ENCODE results near the gene IRF2. TPM values are rescaled to one million over a fixed set of nuclear protein-coding genes. Genes with fewer than 3 reads are reported as not detected.

IRF2 gene
- total and polyA plus RNA-seq, 12 donors, result 9.3 to 41.4 (median 28.6) TPM

GRCh38 chr4:184463856-184464255 is 10.5 kb downstream of the IRF2 start:
- H3K27me3 ChIP-seq, result no peaks in the 10 kb centered on the region
- peaks cover 0 to 17% (median 0%) of the 10 kb centered on the region in 9 donors for H3K36me3 ChIP-seq
- H3K4me3 ChIP-seq, result no peak overlapping the region
- TF ChIP-seq CTCF (IDR thresholded peaks at IDR 0.05), result no peak
- no peaks in the 10 kb centered on the region for H3K9me3 ChIP-seq
- no peak overlapping the region for H3K27ac ChIP-seq
- peaks cover 2 to 87% (median 68%) of the 10 kb centered on the region in 9 donors for H3K4me1 ChIP-seq
- ATAC-seq (no peak), DNase-seq (no peak)
- 95 to 97% methylated on average over 5 of the region's 5 CpGs for WGBS, 2 donors
- intact Hi-C loops (cut with DNase I), result no loop called here

- TF ChIP-seq CTCF (IDR thresholded peaks at IDR 0.05), result no peak
- 98 to 100% methylated on average over 2 of the region's 2 CpGs for WGBS, 2 donors
- intact Hi-C loops (cut with DNase I), result no loop called here
- H3K27ac ChIP-seq, result no peak overlapping the region
- H3K9me3 ChIP-seq, result no peaks in the 10 kb centered on the region
- peaks cover 2 to 87% (median 68%) of the 10 kb centered on the region in 9 donors for H3K4me1 ChIP-seq
- H3K4me3 ChIP-seq, result no peak overlapping the region
- DNase-seq (no peak), ATAC-seq (no peak)
- no peaks in the 10 kb centered on the region for H3K27me3 ChIP-seq
- H3K36me3 ChIP-seq, result peaks cover 0 to 17% (median 0%) of the 10 kb centered on the region in 9 donors
Observed at GRCh38 chr4:184463158-184463557, 11.2 kb downstream of the IRF2 start.

GRCh38 chr4:184462724-184463123 is 11.6 kb downstream of the IRF2 start:
- no peak overlapping the region for H3K27ac ChIP-seq
- DNase-seq (no peak), ATAC-seq (no peak)
- H3K9me3 ChIP-seq, result no peaks in the 10 kb centered on the region
- TF ChIP-seq CTCF (IDR thresholded peaks at IDR 0.05), result no peak
- intact Hi-C loops (cut with DNase I), result no loop called here
- peaks cover 2 to 87% (median 68%) of the 10 kb centered on the region in 9 donors for H3K4me1 ChIP-seq
- H3K27me3 ChIP-seq, result no peaks in the 10 kb centered on the region
- peaks cover 0 to 20% (median 0%) of the 10 kb centered on the region in 9 donors for H3K36me3 ChIP-seq
- no peak overlapping the region for H3K4me3 ChIP-seq
- WGBS, 2 donors, result 94% methylated on average over 2 of the region's 2 CpGs

- ATAC-seq (peak in 4 of 8 donors; percentile 40 to 66 (median 60)), DNase-seq (peak in 1 of 2 donors; percentile 47)
- Histone ChIP-seq H3K36me3 (peaks cover 0 to 22% (median 0%) of the 10 kb centered on the region in 9 donors), H3K4me1 (peaks cover 2 to 87% (median 65%) of the 10 kb centered on the region in 9 donors), H3K27ac (peak overlapping the region in 2 of 10 donors; percentile 24 to 49), H3K27me3 (no peaks in the 10 kb centered on the region), H3K4me3 (no peak overlapping the region), H3K9me3 (no peaks in the 10 kb centered on the region)
- no peak for TF ChIP-seq CTCF (IDR thresholded peaks at IDR 0.05)
- 63 to 70% methylated on average over 7 of the region's 7 CpGs for WGBS, 2 donors
- intact Hi-C loops (cut with DNase I), result no loop called here
Observed at GRCh38 chr4:184461711-184462441, 12.5 kb downstream of the IRF2 start.
